Measurements from ENCODE around the gene CBARP.

CBARP gene

DNA sequence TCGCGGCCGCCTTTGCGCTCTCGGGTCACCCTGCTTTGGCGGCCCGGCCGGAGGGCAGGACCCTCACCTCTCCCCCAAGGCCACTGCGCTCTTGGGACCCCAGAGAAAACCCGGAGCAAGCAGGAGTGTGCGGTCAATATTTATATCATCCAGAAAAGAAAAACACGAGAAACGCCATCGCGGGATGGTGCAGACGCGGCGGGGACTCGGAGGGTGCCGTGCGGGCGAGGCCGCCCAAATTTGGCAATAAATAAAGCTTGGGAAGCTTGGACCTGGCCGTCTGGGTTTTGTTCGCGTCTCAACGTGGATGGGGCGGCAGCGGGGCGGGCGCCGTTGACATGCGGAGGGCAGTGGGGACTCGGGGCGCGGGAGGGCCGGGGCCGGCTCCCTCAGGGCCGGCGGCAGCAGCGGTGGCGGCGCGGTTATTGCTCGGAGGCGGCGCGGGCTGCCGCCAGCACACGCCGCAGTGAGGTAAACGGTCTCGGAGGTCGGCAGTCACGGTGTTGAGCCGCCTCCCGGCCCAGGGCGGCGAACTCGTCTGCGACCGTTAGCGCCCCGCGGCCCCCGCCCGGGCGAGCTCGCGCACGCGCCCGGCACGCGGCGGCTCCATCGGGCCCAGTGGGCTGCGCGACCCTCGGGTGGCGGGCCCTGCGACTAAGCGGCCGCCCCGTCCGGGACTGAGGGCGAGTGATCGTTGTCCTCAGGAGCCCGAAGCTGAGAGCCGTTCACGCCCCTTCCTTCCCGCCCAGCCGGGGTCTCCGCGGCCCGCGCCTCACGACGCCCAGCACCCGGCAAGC, 9.4 kb downstream of the CBARP start:
- no peak for DNase-seq (ENCODE audit: low spot score)
- no peak for FAIRE-seq

DNA sequence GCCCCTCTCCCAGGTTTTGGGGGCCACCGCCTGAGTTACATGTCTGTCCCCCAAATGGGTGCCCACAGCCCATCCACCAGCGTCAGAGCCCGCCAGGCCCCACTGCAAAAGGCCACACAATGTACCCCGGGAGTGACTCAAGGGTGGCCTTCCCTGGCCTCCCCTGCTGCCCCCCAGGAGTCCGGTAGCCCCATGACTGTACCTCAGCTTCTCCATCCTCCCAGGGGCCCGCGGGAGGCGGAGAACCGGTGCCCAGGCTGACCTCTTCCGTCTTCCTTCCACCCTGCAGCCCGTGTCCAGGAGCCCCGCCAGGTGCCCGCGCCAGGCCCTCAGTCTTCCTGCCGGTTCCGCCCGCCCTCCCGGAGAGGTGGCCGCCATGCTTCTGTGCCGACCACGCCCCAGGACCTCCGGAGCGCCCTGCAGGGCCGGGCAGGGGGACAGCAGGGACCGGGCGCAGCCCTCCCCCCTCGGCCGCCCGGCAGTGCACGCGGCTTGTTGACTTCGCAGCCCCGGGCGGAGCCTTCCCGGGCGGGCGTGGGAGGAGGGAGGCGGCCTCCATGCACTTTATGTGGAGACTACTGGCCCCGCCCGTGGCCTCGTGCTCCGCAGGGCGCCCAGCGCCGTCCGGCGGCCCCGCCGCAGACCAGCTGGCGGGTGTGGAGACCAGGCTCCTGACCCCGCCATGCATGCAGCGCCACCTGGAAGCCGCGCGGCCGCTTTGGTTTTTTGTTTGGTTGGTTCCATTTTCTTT, 10.3 kb downstream of the CBARP start:
- FAIRE-seq = no peak
- no peak for DNase-seq (ENCODE audit: low spot score)

DNA sequence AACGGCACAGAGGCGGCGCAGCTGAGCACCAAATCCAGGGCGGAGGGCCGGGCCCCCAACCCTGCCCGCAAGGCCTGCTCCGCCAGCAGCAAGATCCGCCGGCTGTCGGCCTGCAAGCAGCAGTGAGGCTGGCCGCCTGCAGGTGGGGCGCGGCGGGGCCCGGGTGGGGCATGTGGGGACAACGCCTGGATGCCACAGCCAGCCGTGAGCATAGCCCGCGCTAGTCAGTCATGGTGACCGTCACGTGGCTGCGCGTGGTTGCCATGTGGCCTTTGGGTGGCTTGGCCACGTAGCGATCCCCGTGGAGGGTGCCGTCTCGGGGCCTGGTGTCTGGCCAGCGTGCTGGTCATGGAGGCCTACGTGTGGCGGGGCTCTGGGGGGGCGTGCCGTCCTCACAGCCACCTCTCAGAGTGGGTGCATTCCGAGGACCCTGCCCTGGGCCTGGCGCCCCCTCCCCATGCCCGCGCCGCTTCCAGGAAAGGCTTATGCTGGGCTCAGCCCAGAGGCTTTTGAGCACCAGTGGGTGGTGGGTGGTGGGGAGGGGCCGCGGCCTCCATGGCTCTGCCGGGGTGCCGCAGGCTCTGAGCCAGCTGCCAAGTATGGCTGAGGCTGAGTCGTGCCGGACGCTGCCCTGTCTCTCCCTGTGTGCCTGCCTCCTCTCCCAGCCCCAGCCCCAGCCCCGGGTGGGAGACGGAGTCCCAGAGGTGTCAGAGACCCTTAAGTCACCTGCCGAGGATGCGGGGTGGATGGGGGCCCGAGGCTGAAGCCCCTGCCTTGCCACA, 11.1 kb downstream of the CBARP start:
- FAIRE-seq (no peak), DNase-seq (ENCODE audit: low spot score) (no peak)

DNA sequence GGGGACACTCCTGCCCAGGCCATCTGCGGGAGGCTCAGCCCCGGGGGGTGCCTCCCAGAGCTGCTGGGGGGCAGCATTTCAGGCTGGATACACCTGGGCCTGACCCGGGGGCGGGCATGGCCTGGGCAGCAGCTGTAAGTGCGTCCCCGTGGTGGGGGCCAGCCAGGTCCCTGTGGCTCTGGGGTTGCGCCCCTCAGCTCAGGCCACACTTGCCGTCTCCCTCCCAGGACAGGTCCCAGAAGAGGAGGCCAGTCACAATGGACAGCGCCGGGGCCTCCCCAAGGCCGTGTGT, 11.6 kb downstream of the CBARP start:
- DNase-seq (ENCODE audit: low spot score) (no peak), FAIRE-seq (no peak)

DNA sequence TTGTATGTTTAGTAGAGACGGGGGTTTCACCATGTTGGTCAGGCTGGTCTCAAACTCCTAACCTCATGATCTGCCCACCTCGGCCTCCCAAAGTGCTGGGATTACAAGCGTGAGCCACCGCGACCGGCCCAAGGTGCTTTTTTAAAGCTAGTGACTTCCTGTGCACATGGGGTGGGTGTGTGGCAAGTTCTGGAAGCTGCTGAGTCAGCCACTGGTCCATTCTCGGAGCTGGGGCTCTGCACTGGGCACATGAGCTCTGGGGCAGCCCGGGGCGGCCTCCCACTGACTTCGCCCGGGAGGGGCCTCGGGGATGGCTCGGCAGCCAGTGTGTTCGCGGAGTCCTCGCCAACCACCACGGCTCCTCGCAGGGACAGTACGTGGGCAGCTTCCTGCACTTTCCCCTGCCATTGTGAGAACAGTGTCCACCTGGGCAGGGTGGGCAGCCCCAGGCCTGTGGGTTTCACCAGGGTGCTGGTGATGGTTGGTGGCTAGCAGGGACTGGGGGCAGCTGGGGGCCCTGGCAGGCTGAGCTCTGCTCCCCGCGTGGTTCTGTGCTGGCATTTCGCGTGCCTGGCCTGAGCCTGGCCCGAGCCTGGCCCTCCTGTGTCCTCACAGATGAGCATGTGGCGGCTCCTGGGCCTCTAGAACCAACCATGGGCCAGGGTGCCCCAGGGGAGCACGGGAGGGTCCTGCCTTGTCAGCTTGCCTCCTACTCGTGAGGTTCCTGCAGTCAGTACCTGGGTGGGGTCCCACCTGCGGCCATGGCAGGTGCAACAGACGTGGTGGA, 12.2 kb downstream of the CBARP start:
- FAIRE-seq (no peak), DNase-seq (ENCODE audit: low spot score) (no peak)

DNA sequence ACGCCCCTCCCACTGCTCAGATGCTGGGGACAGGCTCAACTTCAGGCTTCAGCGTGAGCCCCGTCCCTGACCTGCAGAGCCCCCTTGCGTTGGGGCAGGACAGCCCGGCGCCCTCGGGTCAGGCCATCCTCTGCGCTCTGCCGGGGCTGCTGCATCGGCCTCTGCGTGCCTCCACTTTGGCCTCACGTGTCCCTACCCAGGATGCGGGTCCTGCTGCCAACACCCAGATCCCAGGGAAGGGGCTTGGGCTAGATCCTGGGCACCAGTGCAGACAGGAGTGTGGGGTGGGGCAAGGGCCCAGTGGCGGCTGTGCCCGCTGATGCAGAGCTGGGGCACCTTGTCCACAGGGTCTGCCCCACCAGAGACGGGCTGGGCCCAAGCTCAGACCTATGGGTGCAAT, 13.0 kb downstream of the CBARP start:
- FAIRE-seq (no peak), DNase-seq (ENCODE audit: low spot score) (no peak)

DNA sequence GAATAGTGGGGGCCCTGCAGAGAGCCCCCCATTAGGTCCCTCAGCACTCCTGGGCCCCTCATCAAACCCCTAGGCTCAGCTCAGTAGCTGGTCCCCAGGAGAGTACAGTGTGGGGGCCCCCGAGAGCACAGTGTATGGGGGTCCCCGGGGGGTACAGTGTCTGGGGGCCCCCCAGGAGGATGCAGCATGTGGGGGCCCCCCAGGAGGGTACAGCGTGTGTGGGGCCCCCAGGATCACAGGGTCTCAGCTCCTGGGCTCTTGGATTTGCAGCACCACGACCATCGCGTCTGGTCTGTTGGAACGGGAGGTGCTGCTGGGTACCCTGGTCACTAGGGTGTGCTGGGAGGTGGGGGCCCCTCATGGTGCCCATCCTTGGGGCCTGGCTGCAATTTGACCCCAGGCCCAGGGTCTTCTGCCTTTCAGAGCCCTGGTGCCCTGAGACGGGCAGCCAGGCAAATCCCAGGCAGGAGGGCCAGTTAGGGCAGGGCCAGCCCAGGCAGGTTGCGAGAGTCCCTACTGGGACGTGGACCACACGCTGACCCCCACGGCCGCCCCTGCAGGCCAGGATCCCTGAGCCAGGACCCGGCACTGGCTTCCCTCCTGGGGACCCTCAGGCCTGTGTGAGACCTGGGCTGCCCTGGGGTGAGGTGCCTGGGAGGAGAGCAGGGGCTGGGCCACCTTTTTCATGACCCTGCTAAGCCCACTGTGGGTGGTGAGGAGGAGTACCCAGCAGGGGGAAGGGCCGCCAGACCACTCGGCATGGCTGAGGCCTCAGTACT, 13.6 kb downstream of the CBARP start:
- no peak for FAIRE-seq
- no peak for DNase-seq (ENCODE audit: low spot score)

DNA sequence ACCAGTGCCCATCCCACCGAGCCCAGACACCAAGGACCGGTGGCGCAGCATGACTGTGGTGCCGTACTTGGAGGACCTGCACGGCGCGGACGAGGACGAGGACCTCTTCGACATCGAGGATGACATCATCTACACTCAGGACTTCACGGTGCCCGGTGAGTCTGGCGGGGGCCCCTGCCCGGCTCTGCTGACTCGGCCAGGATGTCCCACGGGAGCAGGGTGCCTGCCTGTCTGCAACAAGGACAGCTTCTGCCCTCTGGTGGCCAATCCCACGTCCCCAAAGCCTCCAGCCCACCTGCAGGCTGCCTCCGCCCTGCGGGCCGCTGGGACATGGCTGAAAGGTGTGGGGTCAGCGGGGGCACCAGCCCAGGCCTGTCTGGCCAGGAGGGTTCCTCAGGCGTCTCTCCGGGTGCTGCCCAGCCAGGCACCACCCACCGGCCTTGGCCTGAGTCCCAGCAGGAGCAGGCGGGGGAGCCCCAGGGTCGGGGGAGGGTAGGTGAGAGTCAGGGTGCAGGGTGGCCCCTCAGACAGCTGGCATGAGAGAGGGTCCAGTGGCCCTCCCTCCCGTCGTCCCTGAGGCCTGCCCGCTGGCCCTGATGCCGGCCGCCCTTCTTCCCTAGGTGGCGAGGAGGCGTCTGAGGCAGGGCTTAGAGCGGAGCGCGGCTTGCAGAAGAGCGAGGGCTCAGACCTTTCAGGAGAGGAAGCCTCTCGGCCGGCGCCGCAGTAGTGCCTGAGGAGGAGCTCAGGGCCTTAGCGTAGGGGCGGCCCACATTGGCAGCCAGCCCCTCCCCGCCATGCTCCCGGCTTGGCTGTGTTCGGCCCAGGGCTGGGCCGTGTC, 14.6 kb downstream of the CBARP start:
- peak; percentile 34 for DNase-seq (ENCODE audit: low spot score)

DNA sequence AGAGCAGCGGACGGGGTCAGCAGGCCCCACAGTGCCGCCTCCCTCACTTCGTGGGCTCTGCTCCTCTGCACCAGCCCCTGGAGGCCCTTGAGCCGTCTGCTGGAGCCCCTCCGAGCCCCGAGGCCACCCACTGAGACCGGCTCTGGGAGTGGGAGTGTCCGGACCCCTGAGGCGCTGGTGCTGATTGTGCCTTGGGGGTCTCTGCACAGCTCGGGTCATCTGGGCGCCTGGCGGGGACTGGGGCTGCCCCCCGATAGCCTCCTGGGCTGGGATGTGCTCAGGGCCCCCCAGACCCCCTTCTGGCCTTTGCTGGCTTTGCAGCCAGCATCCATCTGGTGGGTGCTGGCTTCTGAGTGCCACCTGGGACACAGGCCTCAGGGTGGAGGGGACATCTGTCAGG, 15.4 kb downstream of the CBARP start:
- no peak for FAIRE-seq

More for the DNA sequence above, 14.6 kb downstream of the CBARP start:
- no peak for FAIRE-seq

DNA sequence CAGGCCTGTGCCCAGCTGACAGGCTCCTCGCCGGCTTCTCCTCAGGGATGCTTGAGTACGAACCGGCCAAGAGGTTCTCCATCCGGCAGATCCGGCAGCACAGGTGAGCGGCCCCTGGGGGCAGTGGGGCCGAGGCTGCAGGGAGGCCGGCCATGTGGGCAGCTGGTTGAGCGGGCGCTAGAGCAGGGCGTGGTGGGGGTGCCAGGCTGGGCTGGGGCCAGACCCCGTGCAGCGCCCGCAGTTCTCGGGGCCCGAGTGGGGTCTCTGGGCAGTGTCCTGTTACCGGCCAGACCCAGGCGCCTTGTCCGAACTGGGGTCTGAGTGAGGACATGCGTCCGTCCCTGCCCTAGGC, 15.9 kb downstream of the CBARP start:
- no peak for FAIRE-seq
- no peak for DNase-seq (ENCODE audit: low spot score)

More for the DNA sequence above, 15.4 kb downstream of the CBARP start:
- DNase-seq (ENCODE audit: low spot score) = no peak

DNA sequence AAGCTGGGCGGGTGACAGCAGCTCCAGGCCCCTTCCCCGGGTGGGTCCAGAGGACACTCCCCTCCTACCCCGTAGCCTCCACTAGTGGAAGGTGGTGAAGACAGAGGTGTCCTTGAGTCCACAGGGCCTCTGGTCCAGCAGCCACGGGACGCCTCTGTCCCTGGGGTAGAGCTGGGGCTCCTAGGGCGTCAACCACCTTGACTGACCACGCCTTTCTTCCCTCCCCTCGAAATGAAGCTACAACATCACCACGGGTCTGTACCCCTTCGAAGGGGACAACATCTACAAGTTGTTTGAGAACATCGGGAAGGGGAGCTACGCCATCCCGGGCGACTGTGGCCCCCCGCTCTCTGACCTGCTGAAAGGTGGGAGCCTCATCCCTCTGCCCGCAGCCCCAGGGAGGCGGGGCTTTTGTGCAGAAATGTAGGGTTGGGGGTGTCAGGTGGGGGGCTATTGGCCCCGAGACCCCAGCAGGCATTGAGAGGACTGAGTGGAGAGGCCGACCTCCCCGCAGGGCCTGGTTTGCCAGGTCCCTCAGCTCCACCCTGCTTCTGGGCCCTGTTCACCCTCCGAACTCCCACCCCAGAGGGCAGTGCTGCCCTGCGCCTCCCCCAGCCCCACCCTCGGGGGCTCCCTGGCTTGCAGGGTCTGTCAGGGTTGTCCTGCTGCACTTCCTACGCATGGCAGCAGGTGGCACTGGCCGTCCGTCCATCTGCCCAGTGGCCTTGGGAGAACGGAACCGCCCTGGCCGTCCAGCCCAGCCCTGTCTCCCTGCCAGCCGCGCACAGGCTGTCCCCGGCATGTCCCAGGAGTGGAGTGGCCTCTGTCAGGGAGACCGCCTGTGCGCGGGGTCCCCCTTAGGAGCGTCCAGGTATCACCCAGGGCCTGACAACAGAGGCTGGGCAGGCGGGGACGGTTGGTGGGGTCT, 16.6 kb downstream of the CBARP start:
- DNase-seq (ENCODE audit: low spot score) (no peak), FAIRE-seq (no peak)

DNA sequence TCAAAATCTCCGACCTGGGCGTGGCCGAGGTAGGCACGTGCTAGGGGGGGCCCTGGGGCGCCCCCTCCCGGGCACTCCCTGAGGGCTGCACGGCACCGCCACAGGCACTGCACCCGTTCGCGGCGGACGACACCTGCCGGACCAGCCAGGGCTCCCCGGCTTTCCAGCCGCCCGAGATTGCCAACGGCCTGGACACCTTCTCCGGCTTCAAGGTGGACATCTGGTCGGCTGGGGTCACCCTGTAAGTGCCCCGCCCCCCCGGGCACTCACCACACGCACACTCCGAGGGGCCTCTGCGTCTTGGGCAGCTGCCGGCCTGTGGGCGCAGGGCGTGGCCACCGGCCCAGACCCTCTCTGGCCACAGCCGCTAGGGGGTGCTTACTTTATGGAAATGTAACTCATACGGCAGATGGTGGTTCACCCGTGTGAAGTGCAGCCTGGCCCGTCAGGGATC, 17.3 kb downstream of the CBARP start:
- no peak for FAIRE-seq
- no peak for DNase-seq (ENCODE audit: low spot score)

DNA sequence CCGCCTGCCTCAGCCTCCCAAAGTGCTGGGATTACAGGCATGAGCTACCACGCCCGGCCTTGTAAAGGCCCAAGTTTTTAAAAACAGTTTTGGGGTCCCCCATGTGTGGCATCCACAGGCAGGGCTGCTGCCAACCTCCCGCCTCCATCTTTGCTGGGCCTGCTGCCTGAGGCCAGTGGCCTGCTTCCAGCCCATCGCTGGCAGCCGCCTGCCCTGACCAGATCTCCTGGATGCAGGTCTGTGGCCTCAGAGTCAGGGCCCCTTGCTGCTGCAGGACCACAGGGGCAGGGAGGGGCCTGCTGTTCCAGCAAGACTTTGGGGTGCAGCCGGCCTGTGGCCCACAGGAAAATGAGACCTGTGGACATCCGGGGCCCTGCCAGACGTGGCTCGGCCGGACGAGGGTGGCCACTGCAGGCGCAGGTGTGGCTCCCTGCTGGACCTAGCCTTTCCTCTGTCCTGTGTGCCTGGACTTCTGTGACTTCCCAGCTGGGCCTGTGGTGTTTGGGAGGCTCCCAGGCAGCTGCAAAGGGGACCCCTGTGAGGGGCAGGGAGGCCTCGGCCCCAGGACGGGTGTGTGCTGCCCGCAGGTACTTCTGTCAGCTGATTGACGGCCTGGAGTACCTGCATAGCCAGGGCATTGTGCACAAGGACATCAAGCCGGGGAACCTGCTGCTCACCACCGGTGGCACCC, 17.9 kb downstream of the CBARP start:
- FAIRE-seq (no peak), DNase-seq (ENCODE audit: low spot score) (no peak)

DNA sequence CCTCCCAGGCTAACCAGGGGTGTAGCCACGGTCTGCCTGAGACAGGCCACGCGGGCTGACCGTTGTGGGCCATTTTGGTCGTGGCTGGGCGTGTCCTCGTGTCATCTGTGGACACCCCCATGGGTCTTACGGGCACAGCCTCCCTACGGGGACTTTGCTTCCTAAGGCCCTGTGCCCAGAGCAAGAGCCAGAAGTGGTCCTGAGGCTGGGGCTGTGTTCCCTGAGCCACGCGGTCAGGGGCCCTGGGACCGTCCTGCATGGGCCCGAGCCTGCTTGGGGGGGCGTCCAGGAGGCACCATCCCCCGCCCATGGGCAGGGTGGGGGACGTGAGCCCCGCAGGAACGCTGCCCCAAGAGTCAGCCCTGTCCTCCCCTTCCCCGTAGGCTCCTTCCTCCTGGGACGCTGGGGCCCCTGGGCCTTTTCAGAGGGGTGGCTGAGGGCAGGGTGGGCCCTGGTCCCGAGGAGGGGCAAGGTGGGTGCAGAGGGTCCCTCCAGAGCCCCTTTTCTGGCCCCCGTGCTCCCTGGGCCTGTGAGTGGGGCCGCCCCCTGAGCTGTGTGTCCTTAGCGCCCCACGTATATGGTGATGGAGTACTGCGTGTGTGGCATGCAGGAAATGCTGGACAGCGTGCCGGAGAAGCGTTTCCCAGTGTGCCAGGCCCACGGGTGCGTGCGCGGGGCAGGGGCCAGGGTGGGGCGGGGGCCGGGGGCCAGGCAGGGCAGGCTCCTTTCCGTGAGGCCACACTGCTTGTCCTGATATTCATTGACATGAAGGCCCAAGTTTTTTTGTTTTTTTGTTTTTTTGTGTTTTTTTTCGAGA, 18.8 kb downstream of the CBARP start:
- FAIRE-seq = no peak

DNA sequence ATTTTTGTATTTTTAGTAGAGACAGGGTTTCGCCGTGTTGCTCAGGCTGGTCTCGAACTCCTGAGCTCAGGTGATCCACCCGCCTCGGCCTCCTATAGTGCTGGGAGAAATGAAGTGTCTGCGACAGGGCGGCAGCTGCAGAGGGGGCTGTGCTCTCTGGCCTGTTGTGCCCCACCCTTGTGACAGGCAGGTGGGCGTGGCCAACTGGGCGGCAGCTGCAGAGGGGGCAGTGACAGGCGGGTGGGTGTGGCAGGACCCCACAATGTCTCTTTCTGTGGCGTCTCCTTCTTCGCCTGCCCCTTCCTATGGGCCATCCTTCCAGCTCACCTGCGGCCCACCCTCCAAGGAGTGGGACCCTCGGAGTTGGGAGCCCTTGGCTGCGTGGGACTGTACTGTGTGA, 20.4 kb downstream of the CBARP start:
- DNase-seq (ENCODE audit: low spot score) (no peak), FAIRE-seq (no peak)

More for the DNA sequence above, 18.8 kb downstream of the CBARP start:
- DNase-seq (ENCODE audit: low spot score) = no peak

DNA sequence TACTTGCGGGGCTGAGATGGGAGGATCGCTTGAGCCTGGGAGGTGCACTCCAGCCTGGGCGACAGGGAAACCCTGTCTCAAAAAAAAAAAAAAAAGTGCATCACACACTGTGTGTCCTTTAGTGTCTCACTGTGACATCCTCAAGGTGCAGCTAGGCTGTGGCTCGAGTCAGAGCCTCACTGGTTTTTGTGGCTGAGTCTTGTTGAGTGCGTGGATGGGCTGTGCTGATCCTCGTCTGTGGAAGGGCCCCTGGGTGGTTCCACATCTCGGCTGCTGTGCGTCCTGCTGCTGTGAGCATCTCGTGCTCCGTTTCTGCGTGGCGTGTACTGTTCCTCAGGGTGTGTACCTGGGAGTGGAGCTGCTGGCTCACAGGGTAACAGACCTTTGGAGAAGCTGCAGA, 21.0 kb downstream of the CBARP start:
- DNase-seq (ENCODE audit: low spot score) = no peak
- no peak for FAIRE-seq

Data from RCC 7860 (cell line).